HepG2 (cell line): ENCODE measurements around the gene VWA3A. TPM values are rescaled to one million over a fixed set of nuclear protein-coding genes. Genes with fewer than 3 reads are reported as not detected.

Source experiments
- AKAP8 ChIP-seq: sonication (generic); formaldehyde crosslinking; IDR thresholded peaks from 2 replicates; pipeline ENCODE4 v1.5.1; 2020; ENCODE audit warnings: mild to moderate bottlenecking, missing genetic modification reagents
- ATF7-NPFF ChIP-seq: sonication (generic); formaldehyde crosslinking; IDR thresholded peaks from 2 replicates; pipeline ENCODE4 v1.8.1; 2023; ENCODE audit warnings: mild to moderate bottlenecking, low read depth, missing genetic modification reagents, moderate library complexity
- FOSL1 ChIP-seq: sonication (generic); formaldehyde crosslinking; IDR thresholded peaks from 2 replicates; pipeline ENCODE4 v1.9.0; 2021; ENCODE audit warnings: missing genetic modification reagents, borderline replicate concordance
- FOXM1 ChIP-seq: sonication (generic); formaldehyde crosslinking; IDR thresholded peaks from 2 replicates; pipeline ENCODE4 v1.5.0; 2020; ENCODE audit warnings: missing genetic modification reagents
- GATAD1 ChIP-seq: IDR thresholded peaks from 2 replicates; pipeline ENCODE4 v1.6.1; 2016; ENCODE audit warnings: missing genetic modification reagents, missing compliant biosample characterization
- MBD4 ChIP-seq: IDR thresholded peaks from 2 replicates; pipeline ENCODE4 v1.6.1; 2012; ENCODE audit warnings: low read length, inconsistent platforms, borderline replicate concordance
- MEIS2 ChIP-seq: sonication (generic); formaldehyde crosslinking; IDR thresholded peaks from 2 replicates; pipeline ENCODE4 v1.9.0; 2021; ENCODE audit warnings: mild to moderate bottlenecking, missing genetic modification reagents
- SRSF1 ChIP-seq: fragments of 200-400 bp; formaldehyde crosslinking; optimal IDR thresholded peaks from 2 replicates; pipeline ENCODE3; 2017; ENCODE audit warnings: mild to moderate bottlenecking, low read depth, low read length, moderate library complexity
- TBP ChIP-seq: sonication (generic); formaldehyde crosslinking; IDR thresholded peaks from 2 replicates; pipeline ENCODE4 v1.5.0; 2020; ENCODE audit warnings: missing genetic modification reagents
- YY1 ChIP-seq: IDR thresholded peaks from 2 replicates; pipeline ENCODE4 v1.6.1; 2011; ENCODE audit warnings: low read length, low read depth, moderate library complexity, mild to moderate bottlenecking; ENCODE audit not compliant: insufficient read depth, insufficient replicate concordance
- ZFYVE20 ChIP-seq: sonication (generic); formaldehyde crosslinking; IDR thresholded peaks from 2 replicates; pipeline ENCODE4 v1.8.0; 2023; ENCODE audit warnings: low read depth, mild to moderate bottlenecking, moderate library complexity, missing genetic modification reagents, borderline replicate concordance
- ZNF263 ChIP-seq: sonication (generic); formaldehyde crosslinking; IDR thresholded peaks from 2 replicates; pipeline ENCODE4 v1.4.0; 2020; ENCODE audit warnings: missing genetic modification reagents
- ZNF333 ChIP-seq: sonication (generic); formaldehyde crosslinking; IDR thresholded peaks from 2 replicates; pipeline ENCODE4 v1.4.0; 2020; ENCODE audit warnings: mild to moderate bottlenecking, missing genetic modification reagents, borderline replicate concordance
- ZNF543 ChIP-seq: sonication (generic); formaldehyde crosslinking; IDR thresholded peaks from 2 replicates; pipeline ENCODE4 v1.4.0; 2020; ENCODE audit warnings: mild to moderate bottlenecking, missing genetic modification reagents
- ZNF552 ChIP-seq: sonication (generic); formaldehyde crosslinking; IDR thresholded peaks from 2 replicates; pipeline ENCODE4 v1.9.0; 2022; ENCODE audit warnings: missing genetic modification reagents, mild to moderate bottlenecking, borderline replicate concordance
- ZNF775 ChIP-seq: sonication (generic); formaldehyde crosslinking; IDR thresholded peaks from 2 replicates; pipeline ENCODE4 v1.4.0; 2020; ENCODE audit warnings: missing genetic modification reagents, mild to moderate bottlenecking, moderate library complexity, borderline replicate concordance
- ZNF790 ChIP-seq: sonication (generic); formaldehyde crosslinking; IDR thresholded peaks from 2 replicates; pipeline ENCODE4 v1.8.0; 2022; ENCODE audit warnings: missing genetic modification reagents, mild to moderate bottlenecking, borderline replicate concordance
- ZSCAN20 ChIP-seq: sonication (generic); formaldehyde crosslinking; IDR thresholded peaks from 2 replicates; pipeline ENCODE4 v1.4.0; 2020; ENCODE audit warnings: missing genetic modification reagents, mild to moderate bottlenecking, borderline replicate concordance
- ZSCAN21 ChIP-seq: sonication (generic); formaldehyde crosslinking; IDR thresholded peaks from 2 replicates; pipeline ENCODE4 v1.8.0; 2022; ENCODE audit warnings: mild to moderate bottlenecking, missing genetic modification reagents, moderate library complexity, borderline replicate concordance
- polyA plus RNA-seq, 8 experiments: library from polyadenylated mRNA; depleted of rRNA in 3 of 8; stranded (reverse) in 7 of 8; unstranded in 1 of 8; fragments of >200 nt; fragmentation: Illumina TruSeq in 4 of 8; extraction: Trizol in 4 of 8; gene quantifications; 2 replicates each; pipeline versions ENCODE4 v1.2.1 to v1.2.3, GENCODE V29; 2011 to 2016; ENCODE audit warnings: low read depth in 4 of 8, missing spikeins in 1 of 8, mixed read lengths in 1 of 8; ENCODE audit not compliant: insufficient read depth in 1 of 8
- total RNA-seq, 5 experiments: library from RNA; depleted of rRNA; stranded (reverse); fragments of >200 nt; fragmentation: Illumina TruSeq; extraction: Trizol; gene quantifications; 2 replicates each; pipeline ENCODE4 v1.2.3, GENCODE V29; 2016; ENCODE audit warnings: low read depth in 1 of 5
- TF ChIP-seq, protein P1 (sequence below): sonication (generic); formaldehyde crosslinking; IDR thresholded peaks from 2 replicates; pipeline ENCODE4 v1.8.0; 2022; ENCODE audit warnings: missing genetic modification reagents, low read depth, mild to moderate bottlenecking, borderline replicate concordance
- TF ChIP-seq, protein P2 (sequence below): sonication (generic); formaldehyde crosslinking; IDR thresholded peaks from 2 replicates; pipeline ENCODE4 v1.8.1; 2023; ENCODE audit warnings: missing genetic modification reagents, mild to moderate bottlenecking, borderline replicate concordance
- TF ChIP-seq, protein P3 (sequence below): sonication (generic); formaldehyde crosslinking; IDR thresholded peaks from 2 replicates; pipeline ENCODE4 v1.5.0; 2020; ENCODE audit warnings: missing genetic modification reagents
- TF ChIP-seq, protein P4 (sequence below): sonication (generic); formaldehyde crosslinking; IDR thresholded peaks from 2 replicates; pipeline ENCODE4 v1.4.0; 2020; ENCODE audit warnings: missing genetic modification reagents; ENCODE audit errors: not compliant biosample characterization
- TF ChIP-seq, protein P5 (sequence below): sonication (generic); formaldehyde crosslinking; IDR thresholded peaks from 2 replicates; pipeline ENCODE4 v1.9.0; 2022; ENCODE audit warnings: low read depth, missing genetic modification reagents

The VWA3A gene
- total and polyA plus RNA-seq, 2 of the 13 experiments (the other 11 are each of a cell fraction or from before 2014, with no cell fraction given) = 0.03 to 0.07 TPM

DNA sequence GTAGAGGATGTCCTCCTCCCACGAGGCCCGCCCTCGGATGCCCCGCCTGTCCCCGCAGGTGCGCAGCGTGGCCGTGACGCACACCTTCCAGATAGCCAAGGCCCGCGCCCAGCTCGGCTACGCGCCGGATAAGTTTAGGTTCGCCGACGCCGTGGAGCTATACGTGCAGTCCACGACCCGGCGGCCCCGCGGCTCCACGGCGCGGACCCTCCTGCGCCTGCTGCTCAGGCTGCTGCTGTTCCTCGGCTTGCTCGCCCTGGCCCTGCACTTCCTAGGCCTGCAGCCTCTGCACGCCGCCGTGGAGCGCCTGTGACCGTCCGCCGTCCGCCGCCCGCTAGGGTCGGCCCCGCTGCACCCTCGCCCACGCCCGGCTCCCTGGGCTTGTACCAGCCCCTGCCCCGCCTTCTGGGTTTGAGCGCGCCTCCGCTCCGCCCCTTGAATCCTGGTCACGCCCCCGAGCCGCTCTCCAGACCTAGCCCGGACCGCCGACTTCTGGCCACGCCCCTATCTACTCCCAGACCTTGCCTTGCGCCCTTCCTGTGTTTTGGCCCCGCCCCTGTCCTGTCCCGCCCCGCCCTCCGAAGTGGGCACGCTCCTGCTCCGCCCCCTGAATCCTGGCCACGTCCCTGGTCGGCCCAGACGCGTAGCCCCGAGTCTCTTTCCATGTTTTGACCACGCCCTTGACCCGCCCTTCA is 97.9 kb downstream of the VWA3A start (continued):
- TF ChIP-seq GATAD1 (CRISPR knock-in tag) (no peak), ATF7-NPFF (CRISPR knock-in tag) (peak; percentile 98), TBP (peak; percentile 92; the same call in 1 of the 2 replicates), AKAP8 (CRISPR knock-in tag) (peak; percentile 97), FOXM1 (CRISPR knock-in tag) (0 out of 2 replicates have a peak, but pooled peaks have one; percentile 60), ZNF543 (CRISPR knock-in tag) (peak; percentile 98; the same call in 1 of the 2 replicates), ZFYVE20 (peak; percentile 97), YY1 (peak; percentile 74), FOSL1 (CRISPR knock-in tag) (no peak), MEIS2 (CRISPR knock-in tag) (peak; percentile 77), ZSCAN21 (peak; percentile 76; the same call in 1 of the 2 replicates), SRSF1 (peak; percentile 44), ZNF333 (CRISPR knock-in tag) (peak; percentile 94; the same call in 1 of the 2 replicates), ZNF552 (peak; percentile 98), ZNF790 (CRISPR knock-in tag) (peak; percentile 97), ZSCAN20 (CRISPR knock-in tag) (peak; percentile 97), ZNF263 (CRISPR knock-in tag) (peak; percentile 31; the same call in 1 of the 2 replicates), ZNF775 (CRISPR knock-in tag) (peak; percentile 77; the same call in 1 of the 2 replicates), MBD4 (no peak)
- TF ChIP-seq, protein P1, sequence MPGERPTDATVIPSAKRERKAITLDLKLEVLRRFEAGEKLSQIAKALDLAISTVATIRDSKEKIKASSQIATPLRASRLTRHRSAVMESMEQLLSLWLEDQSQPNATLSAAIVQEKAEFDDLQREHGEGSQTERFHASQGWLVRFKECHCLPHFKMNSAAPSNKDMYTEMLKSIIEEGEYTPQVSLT (CRISPR knock-in tag) = peak; percentile 98; the same call in 1 of the 2 replicates
- TF ChIP-seq, protein P2, sequence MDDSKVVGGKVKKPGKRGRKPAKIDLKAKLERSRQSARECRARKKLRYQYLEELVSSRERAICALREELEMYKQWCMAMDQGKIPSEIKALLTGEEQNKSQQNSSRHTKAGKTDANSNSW = peak; percentile 63; the same call in 1 of the 2 replicates
- TF ChIP-seq, protein P3, sequence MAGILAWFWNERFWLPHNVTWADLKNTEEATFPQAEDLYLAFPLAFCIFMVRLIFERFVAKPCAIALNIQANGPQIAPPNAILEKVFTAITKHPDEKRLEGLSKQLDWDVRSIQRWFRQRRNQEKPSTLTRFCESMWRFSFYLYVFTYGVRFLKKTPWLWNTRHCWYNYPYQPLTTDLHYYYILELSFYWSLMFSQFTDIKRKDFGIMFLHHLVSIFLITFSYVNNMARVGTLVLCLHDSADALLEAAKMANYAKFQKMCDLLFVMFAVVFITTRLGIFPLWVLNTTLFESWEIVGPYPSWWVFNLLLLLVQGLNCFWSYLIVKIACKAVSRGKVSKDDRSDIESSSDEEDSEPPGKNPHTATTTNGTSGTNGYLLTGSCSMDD = peak; percentile 89
- TF ChIP-seq, protein P4, sequence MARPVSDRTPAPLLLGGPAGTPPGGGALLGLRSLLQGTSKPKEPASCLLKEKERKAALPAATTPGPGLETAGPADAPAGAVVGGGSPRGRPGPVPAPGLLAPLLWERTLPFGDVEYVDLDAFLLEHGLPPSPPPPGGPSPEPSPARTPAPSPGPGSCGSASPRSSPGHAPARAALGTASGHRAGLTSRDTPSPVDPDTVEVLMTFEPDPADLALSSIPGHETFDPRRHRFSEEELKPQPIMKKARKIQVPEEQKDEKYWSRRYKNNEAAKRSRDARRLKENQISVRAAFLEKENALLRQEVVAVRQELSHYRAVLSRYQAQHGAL (CRISPR knock-in tag) = peak; percentile 52
- TF ChIP-seq, protein P5, sequence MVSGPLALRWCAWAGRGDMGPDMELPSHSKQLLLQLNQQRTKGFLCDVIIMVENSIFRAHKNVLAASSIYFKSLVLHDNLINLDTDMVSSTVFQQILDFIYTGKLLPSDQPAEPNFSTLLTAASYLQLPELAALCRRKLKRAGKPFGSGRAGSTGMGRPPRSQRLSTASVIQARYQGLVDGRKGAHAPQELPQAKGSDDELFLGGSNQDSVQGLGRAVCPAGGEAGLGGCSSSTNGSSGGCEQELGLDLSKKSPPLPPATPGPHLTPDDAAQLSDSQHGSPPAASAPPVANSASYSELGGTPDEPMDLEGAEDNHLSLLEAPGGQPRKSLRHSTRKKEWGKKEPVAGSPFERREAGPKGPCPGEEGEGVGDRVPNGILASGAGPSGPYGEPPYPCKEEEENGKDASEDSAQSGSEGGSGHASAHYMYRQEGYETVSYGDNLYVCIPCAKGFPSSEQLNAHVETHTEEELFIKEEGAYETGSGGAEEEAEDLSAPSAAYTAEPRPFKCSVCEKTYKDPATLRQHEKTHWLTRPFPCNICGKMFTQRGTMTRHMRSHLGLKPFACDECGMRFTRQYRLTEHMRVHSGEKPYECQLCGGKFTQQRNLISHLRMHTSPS = peak; percentile 89
